ENCODE results near the gene GIMD1. TPM values are rescaled to one million over a fixed set of nuclear protein-coding genes. Genes with fewer than 3 reads are reported as not detected.

Gene GIMD1
- total RNA-seq, 2 experiments from 2014 or later: not detected

GRCh38 chr4:106369456-106370060 is 980 bp upstream of the GIMD1 start:
- H3K4me3 Mint-ChIP-seq: no peak overlapping the region
- peaks cover 28% of the 10 kb centered on the region for H3K27me3 Mint-ChIP-seq
- DNase-seq: no peak
- H3K27ac Mint-ChIP-seq: no peak overlapping the region
- ATAC-seq: peak; percentile 58
- CTCF ChIA-PET: interaction anchor here (1.0 to 2.5 kb wide), 4 partner anchors 41 to 529 kb away, joined by 3 to 6 read pairs (median 4); no protein-coding TSS in a partner anchor
- peaks cover 4% of the 10 kb centered on the region for H3K4me1 Mint-ChIP-seq
- H3K36me3 Mint-ChIP-seq: no peaks in the 10 kb centered on the region
- H3K9me3 Mint-ChIP-seq (ENCODE audit: low read depth): no peaks in the 10 kb centered on the region

- no peaks in the 10 kb centered on the region for H3K9me3 Mint-ChIP-seq (ENCODE audit: low read depth)
- no peak overlapping the region for H3K4me3 Mint-ChIP-seq
- H3K4me1 Mint-ChIP-seq: peaks cover 4% of the 10 kb centered on the region
- CTCF ChIA-PET: no interaction called here
- H3K36me3 Mint-ChIP-seq: no peaks in the 10 kb centered on the region
- no peak for ATAC-seq
- no peak for DNase-seq
- peaks cover 23% of the 10 kb centered on the region for H3K27me3 Mint-ChIP-seq
- H3K27ac Mint-ChIP-seq: no peak overlapping the region
Measured at GRCh38 chr4:106367072-106367471, 1.5 kb downstream of the GIMD1 start.

- Mint-ChIP-seq H3K4me1 (peaks cover 4% of the 10 kb centered on the region), H3K27me3 (peaks cover 18% of the 10 kb centered on the region), H3K36me3 (no peaks in the 10 kb centered on the region), H3K4me3 (no peak overlapping the region), H3K9me3 (ENCODE audit: low read depth) (no peaks in the 10 kb centered on the region), H3K27ac (no peak overlapping the region)
- no peak for ATAC-seq
- no peak for DNase-seq
- CTCF ChIA-PET: no interaction called here
Measured at GRCh38 chr4:106366026-106366425, 2.6 kb downstream of the GIMD1 start.

GRCh38 chr4:106365613-106366012 is 3.0 kb downstream of the GIMD1 start:
- Mint-ChIP-seq H3K4me1 (peaks cover 4% of the 10 kb centered on the region), H3K9me3 (ENCODE audit: low read depth) (no peaks in the 10 kb centered on the region), H3K27ac (no peak overlapping the region), H3K36me3 (no peaks in the 10 kb centered on the region), H3K27me3 (peaks cover 20% of the 10 kb centered on the region), H3K4me3 (no peak overlapping the region)
- ATAC-seq: no peak
- DNase-seq: no peak
- CTCF ChIA-PET: no interaction called here

GRCh38 chr4:106364282-106364681 is 4.3 kb downstream of the GIMD1 start:
- Mint-ChIP-seq H3K9me3 (ENCODE audit: low read depth) (no peaks in the 10 kb centered on the region), H3K4me1 (peaks cover under 1% of the 10 kb centered on the region), H3K4me3 (no peak overlapping the region), H3K27ac (no peak overlapping the region), H3K27me3 (peaks cover 11% of the 10 kb centered on the region), H3K36me3 (no peaks in the 10 kb centered on the region)
- CTCF ChIA-PET: no interaction called here
- DNase-seq (no peak), ATAC-seq (no peak)

- peaks cover 8% of the 10 kb centered on the region for H3K27me3 Mint-ChIP-seq
- no peaks in the 10 kb centered on the region for H3K9me3 Mint-ChIP-seq (ENCODE audit: low read depth)
- CTCF ChIA-PET: no interaction called here
- H3K36me3 Mint-ChIP-seq: no peaks in the 10 kb centered on the region
- DNase-seq: no peak
- no peak overlapping the region for H3K27ac Mint-ChIP-seq
- H3K4me1 Mint-ChIP-seq: no peaks in the 10 kb centered on the region
- no peak overlapping the region for H3K4me3 Mint-ChIP-seq
- ATAC-seq: no peak
Measured at GRCh38 chr4:106362086-106362825, 6.3 kb downstream of the GIMD1 start.

GRCh38 chr4:106358899-106359298 is 9.7 kb downstream of the GIMD1 start:
- CTCF ChIA-PET: no interaction called here
- no peak for ATAC-seq

GRCh38 chr4:106355193-106355592 is 13.4 kb downstream of the GIMD1 start:
- DNase-seq (no peak), ATAC-seq (no peak)
- Mint-ChIP-seq H3K36me3 (peaks cover 3% of the 10 kb centered on the region), H3K27ac (no peak overlapping the region), H3K27me3 (peaks cover 2% of the 10 kb centered on the region), H3K4me1 (no peaks in the 10 kb centered on the region), H3K9me3 (ENCODE audit: low read depth) (no peaks in the 10 kb centered on the region), H3K4me3 (no peak overlapping the region)
- CTCF ChIA-PET: no interaction called here

More at GRCh38 chr4:106358899-106359298, 9.7 kb downstream of the GIMD1 start:
- Mint-ChIP-seq H3K27me3 (peaks cover 8% of the 10 kb centered on the region), H3K4me3 (no peak overlapping the region), H3K9me3 (ENCODE audit: low read depth) (no peaks in the 10 kb centered on the region), H3K4me1 (no peaks in the 10 kb centered on the region), H3K36me3 (no peaks in the 10 kb centered on the region), H3K27ac (no peak overlapping the region)
- no peak for DNase-seq

GRCh38 chr4:106353786-106354185 is 14.8 kb downstream of the GIMD1 start:
- DNase-seq (no peak), ATAC-seq (no peak)
- H3K27ac Mint-ChIP-seq: no peak overlapping the region
- no peaks in the 10 kb centered on the region for H3K4me1 Mint-ChIP-seq
- H3K27me3 Mint-ChIP-seq: no peaks in the 10 kb centered on the region
- CTCF ChIA-PET: no interaction called here
- H3K9me3 Mint-ChIP-seq (ENCODE audit: low read depth): no peaks in the 10 kb centered on the region
- H3K36me3 Mint-ChIP-seq: peaks cover 5% of the 10 kb centered on the region
- no peak overlapping the region for H3K4me3 Mint-ChIP-seq

- ATAC-seq: no peak
- CTCF ChIA-PET: no interaction called here
- Mint-ChIP-seq H3K27ac (no peak overlapping the region), H3K9me3 (ENCODE audit: low read depth) (no peaks in the 10 kb centered on the region), H3K27me3 (no peaks in the 10 kb centered on the region), H3K4me1 (no peaks in the 10 kb centered on the region), H3K4me3 (no peak overlapping the region), H3K36me3 (peaks cover 19% of the 10 kb centered on the region)
- no peak for DNase-seq
Measured at GRCh38 chr4:106351016-106351415, 17.6 kb downstream of the GIMD1 start.

- CTCF ChIA-PET: no interaction called here
- DNase-seq: no peak
- no peak for ATAC-seq
- Mint-ChIP-seq H3K9me3 (ENCODE audit: low read depth) (no peaks in the 10 kb centered on the region), H3K4me1 (peaks cover 1% of the 10 kb centered on the region), H3K27ac (no peak overlapping the region), H3K36me3 (peaks cover 36% of the 10 kb centered on the region), H3K27me3 (no peaks in the 10 kb centered on the region), H3K4me3 (no peak overlapping the region)
Measured at GRCh38 chr4:106347167-106347566, 21.4 kb downstream of the GIMD1 start.

GRCh38 chr4:106344647-106344970 is 24.0 kb downstream of the GIMD1 start:
- DNase-seq (no peak), ATAC-seq (no peak)
- H3K4me3 Mint-ChIP-seq: no peak overlapping the region
- no peaks in the 10 kb centered on the region for H3K27me3 Mint-ChIP-seq
- peaks cover 55% of the 10 kb centered on the region for H3K36me3 Mint-ChIP-seq
- peaks cover 2% of the 10 kb centered on the region for H3K9me3 Mint-ChIP-seq (ENCODE audit: low read depth)
- CTCF ChIA-PET: no interaction called here
- no peak overlapping the region for H3K27ac Mint-ChIP-seq
- H3K4me1 Mint-ChIP-seq: peaks cover 13% of the 10 kb centered on the region

GRCh38 chr4:106343865-106344646 is 24.5 kb downstream of the GIMD1 start:
- peaks cover 13% of the 10 kb centered on the region for H3K4me1 Mint-ChIP-seq
- H3K27me3 Mint-ChIP-seq: no peaks in the 10 kb centered on the region
- peaks cover 60% of the 10 kb centered on the region for H3K36me3 Mint-ChIP-seq
- DNase-seq (no peak), ATAC-seq (no peak)
- H3K27ac Mint-ChIP-seq: no peak overlapping the region
- CTCF ChIA-PET: no interaction called here
- no peak overlapping the region for H3K4me3 Mint-ChIP-seq
- peaks cover 2% of the 10 kb centered on the region for H3K9me3 Mint-ChIP-seq (ENCODE audit: low read depth)

- Mint-ChIP-seq H3K4me1 (peaks cover 13% of the 10 kb centered on the region), H3K27ac (no peak overlapping the region)
Measured at GRCh38 chr4:106340774-106341173, 27.8 kb downstream of the GIMD1 start.

More at GRCh38 chr4:106340774-106341173, 27.8 kb downstream of the GIMD1 start:
- CTCF ChIA-PET: no interaction called here
- H3K27me3 Mint-ChIP-seq: no peaks in the 10 kb centered on the region
- no peak for DNase-seq
- no peak for ATAC-seq
- H3K9me3 Mint-ChIP-seq (ENCODE audit: low read depth): peaks cover 7% of the 10 kb centered on the region
- no peak overlapping the region for H3K4me3 Mint-ChIP-seq
- peaks cover 75% of the 10 kb centered on the region for H3K36me3 Mint-ChIP-seq
